ENCODE data around the gene PRKACB. TPM values are rescaled to one million over a fixed set of nuclear protein-coding genes. Genes with fewer than 3 reads are reported as not detected.

PRKACB gene
- polyA plus RNA-seq, 3 donors = 56.1 to 60.6 (median 57.2) TPM

DNA sequence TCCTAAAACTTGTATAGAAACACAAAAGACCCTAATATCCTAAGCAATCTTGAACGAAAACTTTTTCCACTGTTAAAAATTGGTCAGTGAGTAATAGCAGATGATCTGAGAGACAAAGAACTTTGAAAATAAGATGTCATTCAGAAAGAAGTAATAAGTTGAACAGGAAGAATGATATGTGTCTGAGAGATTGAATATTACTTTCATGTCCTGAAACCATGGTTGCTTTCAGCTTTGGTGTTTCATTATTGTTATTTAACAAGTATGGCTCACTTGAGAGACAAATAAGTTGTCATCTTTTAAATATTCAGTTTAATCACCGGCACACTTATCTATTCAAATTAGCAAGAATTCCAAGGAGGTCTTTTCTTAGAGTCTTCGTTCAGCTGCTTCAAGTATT, 11.4 kb downstream of the PRKACB start:
- no peak for DNase-seq (ENCODE audit: low read depth in 3 of 3, low spot score in 2 of 3)

- no peak for DNase-seq (ENCODE audit: low read depth in 3 of 3, low spot score in 2 of 3)
Measured at GRCh38 chr1:84156210-84156621, 12.1 kb downstream of the PRKACB start.

- no peak for DNase-seq (ENCODE audit: low read depth in 3 of 3, low spot score in 2 of 3)
Measured at GRCh38 chr1:84159533-84160240, 15.6 kb downstream of the PRKACB start.

- no peak for DNase-seq (ENCODE audit: low read depth in 3 of 3, low spot score in 2 of 3)
Measured at GRCh38 chr1:84162295-84162694, 18.2 kb downstream of the PRKACB start.

- no peak for DNase-seq (ENCODE audit: low read depth in 3 of 3, low spot score in 2 of 3)
Measured at GRCh38 chr1:84163123-84163931, 19.3 kb downstream of the PRKACB start.

DNA sequence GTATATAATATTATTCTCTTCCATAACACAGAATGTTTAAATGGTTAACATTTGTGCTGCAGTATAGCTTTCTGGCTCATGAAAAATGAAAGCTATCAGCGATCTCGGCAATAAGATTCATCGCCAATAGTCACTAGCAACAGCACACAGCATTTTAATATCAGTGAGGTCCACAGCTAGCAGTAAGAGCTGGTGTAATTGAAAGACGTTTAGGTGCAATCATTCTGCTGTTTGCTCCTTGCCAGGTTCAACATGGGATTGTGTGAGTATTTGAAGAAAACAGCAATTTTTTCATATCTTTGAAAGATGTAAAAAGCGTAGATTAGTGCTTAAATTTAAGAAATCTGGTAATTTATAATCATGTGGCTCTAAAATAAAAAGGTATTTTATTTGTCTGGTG, 20.1 kb downstream of the PRKACB start:
- no peak for DNase-seq (ENCODE audit: low read depth in 3 of 3, low spot score in 2 of 3)

DNA sequence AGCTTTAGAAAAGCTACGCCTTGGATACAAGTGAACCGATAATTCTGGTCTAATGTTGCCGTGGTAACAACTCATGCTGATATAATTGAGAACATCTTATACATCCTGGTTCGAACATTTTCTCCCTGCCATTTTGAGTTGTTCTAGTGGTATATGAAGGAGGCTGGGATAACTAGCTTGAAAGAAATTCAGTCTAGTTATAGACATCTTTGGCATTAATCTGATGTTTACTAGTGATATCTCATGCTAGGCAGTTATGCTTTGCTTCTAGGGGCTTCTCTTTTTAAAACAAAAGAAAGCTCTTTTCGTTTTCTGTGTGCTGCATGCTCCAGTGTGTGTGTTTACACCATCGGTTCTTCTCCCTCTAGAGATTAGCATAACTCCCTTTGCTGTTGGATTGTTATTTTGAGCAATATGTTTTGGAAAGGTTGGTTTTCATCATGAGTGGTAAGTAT, 20.5 kb downstream of the PRKACB start:
- DNase-seq (ENCODE audit: low read depth in 3 of 3, low spot score in 2 of 3) = no peak

GRCh38 chr1:84165601-84166000, 21.5 kb downstream of the PRKACB start:
- no peak for DNase-seq (ENCODE audit: low read depth in 3 of 3, low spot score in 2 of 3)

GRCh38 chr1:84166797-84167196, 22.7 kb downstream of the PRKACB start:
- no peak for DNase-seq (ENCODE audit: low read depth in 3 of 3, low spot score in 2 of 3)

- no peak for DNase-seq (ENCODE audit: low read depth in 3 of 3, low spot score in 2 of 3)
Measured at GRCh38 chr1:84168783-84169182, 24.7 kb downstream of the PRKACB start.

- no peak for DNase-seq (ENCODE audit: low read depth in 3 of 3, low spot score in 2 of 3)
Measured at GRCh38 chr1:84170171-84170570, 26.1 kb downstream of the PRKACB start.

GRCh38 chr1:84171481-84171880, 27.4 kb downstream of the PRKACB start:
- no peak for DNase-seq (ENCODE audit: low read depth in 3 of 3, low spot score in 2 of 3)

DNA sequence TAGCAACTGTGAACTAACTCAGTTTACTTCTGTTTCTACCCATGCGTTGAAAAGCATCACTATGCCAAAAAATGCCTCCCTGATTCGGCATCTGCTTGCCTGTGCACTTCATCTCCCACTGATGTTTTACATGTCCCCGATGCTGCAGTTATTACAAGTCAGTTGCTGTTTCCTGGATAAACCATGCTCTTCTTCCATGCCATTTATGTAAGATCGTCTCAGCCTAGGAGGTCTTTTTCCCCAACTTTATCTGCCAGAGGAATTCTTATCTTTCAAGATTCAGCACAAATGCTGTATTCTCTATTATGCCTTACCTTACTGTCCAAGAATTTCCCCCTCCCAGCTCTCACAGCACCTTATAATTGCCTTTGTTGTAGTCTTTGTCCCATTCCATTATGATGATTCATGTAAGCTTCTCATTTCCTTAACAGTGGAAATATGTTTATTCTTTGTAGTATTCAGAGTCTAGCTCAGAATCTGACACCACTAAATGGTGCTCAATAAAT, 30.0 kb downstream of the PRKACB start:
- no peak for DNase-seq (ENCODE audit: low read depth in 3 of 3, low spot score in 2 of 3)

- no peak for DNase-seq (ENCODE audit: low read depth in 3 of 3, low spot score in 2 of 3)
Measured at GRCh38 chr1:84181350-84182005, 37.4 kb downstream of the PRKACB start.

DNA sequence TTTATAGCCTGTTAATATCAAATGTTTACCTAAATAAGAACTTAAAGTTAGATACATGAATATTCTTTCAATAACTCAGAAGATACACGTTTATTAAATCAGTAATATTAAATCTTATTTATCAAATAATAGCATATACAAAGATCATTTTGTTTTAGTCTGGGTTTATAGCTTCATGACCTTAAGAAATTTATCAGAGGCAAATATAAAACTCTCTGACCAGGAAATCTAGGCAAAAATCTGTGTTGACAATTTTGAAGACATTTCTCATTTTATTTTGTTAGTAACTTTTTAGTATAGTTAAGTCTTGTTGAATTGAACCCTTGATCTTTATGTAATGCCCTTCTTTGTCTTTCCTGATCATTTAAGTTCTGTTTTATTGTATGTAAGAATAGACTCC, 46.4 kb downstream of the PRKACB start:
- no peak for DNase-seq (ENCODE audit: low read depth in 3 of 3, low spot score in 2 of 3)

GRCh38 chr1:84192681-84193080, 48.6 kb downstream of the PRKACB start:
- DNase-seq (ENCODE audit: low read depth in 3 of 3, low spot score in 2 of 3) = no peak

- DNase-seq (ENCODE audit: low read depth in 3 of 3, low spot score in 2 of 3) = no peak
Measured at GRCh38 chr1:84198832-84199231, 54.8 kb downstream of the PRKACB start.

DNA sequence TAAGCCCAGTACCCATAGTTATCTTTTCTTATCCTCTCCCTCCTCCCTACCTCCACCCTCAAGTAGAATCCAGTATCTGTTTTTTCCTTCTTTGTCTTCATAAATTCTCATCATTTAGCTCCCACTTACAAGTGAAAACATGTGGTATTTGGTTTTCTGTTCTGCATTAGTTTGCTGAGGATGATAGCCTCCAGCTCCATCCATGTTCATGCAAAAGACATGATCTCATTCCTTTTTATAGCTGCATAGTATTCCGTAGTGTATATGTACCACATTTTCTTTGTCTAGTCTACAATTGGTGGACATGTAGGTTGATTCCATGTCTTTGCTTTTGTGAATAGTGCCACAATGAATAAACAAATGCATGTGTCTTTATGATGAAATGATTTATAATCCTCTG, 55.2 kb downstream of the PRKACB start:
- DNase-seq (ENCODE audit: low read depth in 3 of 3, low spot score in 2 of 3) = no peak

- DNase-seq (ENCODE audit: low read depth in 3 of 3, low spot score in 2 of 3) = no peak
Measured at GRCh38 chr1:84202126-84202525, 58.1 kb downstream of the PRKACB start.

GRCh38 chr1:84206375-84206774, 62.3 kb downstream of the PRKACB start:
- DNase-seq (ENCODE audit: low read depth in 3 of 3, low spot score in 2 of 3) = no peak

GRCh38 chr1:84208935-84209334, 64.9 kb downstream of the PRKACB start:
- DNase-seq (ENCODE audit: low read depth in 3 of 3, low spot score in 2 of 3) = no peak

Data from right renal cortex interstitium (tissue), 3 donors.